Measurements from ENCODE around the gene ZNF138.

The ZNF138 gene

DNA sequence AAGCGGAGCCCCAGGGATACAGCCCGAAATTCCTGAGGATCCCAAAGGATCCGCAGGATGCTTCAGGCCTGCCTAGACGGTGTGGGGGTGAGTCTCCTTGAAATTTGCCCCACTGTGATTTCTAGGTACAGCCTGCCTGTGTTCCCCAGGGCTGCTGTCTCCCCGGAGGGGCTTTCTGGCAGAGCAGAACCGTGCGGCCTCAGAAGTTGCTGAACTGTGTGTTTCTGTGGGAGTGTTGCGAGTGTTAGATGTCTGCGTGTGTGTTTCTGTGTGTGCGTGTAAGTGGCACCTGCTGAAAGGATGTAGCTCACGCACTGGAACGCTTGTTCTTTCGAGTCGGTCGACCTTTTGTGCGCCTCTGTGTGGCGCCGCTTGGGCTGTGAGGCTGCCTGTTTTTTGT lies 81.0 kb downstream of the ZNF138 start:
- DNase-seq (ENCODE audit: low read depth in 2 of 2) = no peak

DNA sequence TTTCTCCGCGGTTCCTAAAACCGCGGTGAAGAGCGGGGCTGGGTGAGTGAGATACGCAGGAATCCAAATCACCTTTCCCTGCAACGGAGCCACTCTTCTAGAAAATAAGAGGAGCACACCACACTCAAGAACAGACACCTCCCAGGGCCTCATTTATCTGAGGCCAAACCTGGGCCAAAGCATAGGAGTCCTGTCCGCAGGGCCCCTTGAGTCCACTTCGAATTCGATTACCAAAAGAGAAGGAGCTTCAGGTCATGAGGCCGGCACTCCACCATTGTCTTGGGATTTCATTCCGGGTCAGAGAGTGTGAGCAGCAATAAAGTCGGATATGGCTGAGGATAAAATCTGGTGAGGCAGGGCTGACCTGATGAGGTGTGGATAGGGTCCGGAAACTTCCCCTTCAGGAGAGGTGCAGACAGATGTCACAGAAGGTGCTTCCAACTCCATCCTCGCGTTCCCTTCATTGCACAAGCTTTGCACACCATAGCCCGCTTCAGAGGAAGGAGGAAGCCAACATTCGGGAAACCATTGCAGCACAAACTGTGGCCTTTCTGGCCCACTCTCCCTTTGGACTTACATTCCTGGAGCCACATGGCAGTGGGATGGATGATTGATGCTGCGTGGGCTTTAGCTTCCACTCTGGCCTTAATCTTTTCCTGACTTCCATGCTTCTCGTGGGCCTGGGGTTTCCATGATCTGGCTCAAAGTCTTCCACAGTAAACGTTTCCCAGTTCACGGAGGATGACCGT lies 81.6 kb downstream of the ZNF138 start:
- DNase-seq (ENCODE audit: low read depth in 2 of 2) = no peak

DNA sequence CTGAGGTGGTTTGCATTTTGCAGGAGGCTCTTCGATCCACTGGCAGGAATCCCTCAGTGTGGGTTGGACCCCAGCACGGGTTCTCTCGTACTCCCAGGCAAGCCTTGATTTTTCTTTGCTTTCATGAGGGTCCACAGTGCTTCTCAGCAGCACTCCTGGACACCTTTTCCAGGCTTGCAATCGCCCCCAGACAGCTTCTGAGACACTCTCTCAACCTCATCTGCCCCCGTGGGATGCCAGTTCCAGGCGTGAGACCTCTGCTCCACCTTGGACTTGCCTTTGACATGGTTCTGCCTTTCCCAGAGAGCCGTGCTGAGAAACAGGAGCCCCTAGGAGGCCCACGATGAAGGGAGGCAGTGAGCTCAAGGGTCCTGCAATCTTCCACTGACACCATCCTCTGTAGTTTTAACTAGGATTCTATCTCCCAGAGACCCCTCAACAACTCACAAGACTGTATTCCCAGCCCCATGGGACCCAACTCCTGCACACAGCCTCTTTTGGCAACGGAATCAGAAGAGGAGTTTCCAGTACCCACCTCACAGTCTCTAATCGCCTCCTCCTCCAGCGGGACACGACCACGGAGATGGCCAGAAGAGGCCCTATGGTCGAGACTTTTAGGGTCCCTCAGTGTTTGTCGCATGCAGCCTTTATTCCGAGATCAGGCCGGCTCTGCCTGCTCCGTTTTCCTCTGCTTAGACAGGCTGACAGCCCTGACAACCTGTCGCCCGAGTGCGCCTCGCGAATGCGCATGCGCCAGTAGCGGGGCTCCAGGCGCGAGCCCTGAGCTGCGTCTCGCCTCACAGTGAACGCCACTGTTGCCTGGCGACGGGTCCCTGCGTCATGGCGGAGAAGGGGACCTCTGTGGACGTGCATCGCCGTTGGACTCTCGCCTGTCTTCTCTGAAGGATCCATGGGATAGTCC lies 82.8 kb downstream of the ZNF138 start:
- DNase-seq (ENCODE audit: low read depth in 2 of 2) = no peak

DNA sequence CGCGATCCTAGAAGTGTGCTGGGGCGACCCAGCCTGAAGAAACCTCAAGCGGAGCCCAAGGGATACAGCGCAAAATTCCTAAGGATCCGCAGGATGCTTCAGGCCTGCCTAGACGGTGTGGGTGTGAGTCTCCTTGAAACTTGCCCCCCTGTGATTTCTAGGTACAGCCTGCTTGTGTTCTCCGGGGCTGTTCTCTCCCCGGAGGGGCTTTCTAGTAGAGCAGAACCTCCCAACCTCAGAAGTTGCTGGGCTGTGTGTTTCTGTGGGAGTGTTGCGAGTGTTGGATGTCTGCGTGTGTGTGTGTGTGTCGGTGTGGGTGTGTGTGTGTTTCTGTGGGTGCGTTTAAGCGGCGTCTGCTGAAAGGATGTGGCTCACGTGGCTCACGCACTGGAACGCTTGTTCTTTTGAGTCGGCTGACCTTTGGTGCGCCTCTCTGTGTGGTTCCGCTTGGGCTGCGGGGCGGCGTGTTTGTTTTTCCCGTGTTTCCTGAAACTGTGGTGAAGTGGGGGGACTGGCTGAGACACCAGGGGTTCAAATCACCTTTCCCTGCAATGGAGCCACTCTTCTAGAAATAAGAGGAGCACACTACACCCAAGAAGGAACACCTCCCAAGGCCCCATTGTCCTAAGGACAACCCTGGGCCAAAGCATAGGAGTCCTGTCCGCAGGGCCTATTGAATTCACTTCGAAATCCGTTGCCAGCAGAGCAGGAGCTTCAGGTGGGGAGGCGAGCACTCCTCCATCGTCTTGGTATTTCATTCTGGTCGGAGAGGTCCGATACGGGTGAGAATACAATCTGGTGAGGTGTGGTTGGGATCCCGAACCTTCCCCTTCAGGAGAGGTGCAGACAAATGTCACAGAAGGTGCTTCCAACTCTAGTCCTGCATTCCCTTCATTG lies 83.7 kb downstream of the ZNF138 start:
- DNase-seq (ENCODE audit: low read depth in 2 of 2) = no peak

DNA sequence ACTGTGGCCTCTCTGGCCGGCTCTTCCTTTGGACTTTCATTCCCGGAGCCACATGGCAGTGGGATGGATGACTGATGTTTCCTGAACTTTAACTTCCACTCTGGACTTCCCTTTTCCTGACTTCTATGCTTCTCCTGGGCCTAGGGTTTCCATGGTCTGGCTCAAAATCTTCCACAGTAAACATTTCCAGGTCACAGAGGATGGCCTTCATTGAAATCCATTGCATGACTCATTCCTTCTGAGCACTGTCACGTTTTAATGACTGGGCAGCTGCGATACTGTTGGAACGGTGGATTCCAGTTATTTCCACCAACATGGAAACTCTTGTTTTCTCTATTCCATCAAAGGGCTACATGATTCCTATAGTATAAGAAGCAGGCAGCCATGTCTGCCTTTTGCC lies 84.5 kb downstream of the ZNF138 start:
- DNase-seq (ENCODE audit: low read depth in 2 of 2) = no peak

DNA sequence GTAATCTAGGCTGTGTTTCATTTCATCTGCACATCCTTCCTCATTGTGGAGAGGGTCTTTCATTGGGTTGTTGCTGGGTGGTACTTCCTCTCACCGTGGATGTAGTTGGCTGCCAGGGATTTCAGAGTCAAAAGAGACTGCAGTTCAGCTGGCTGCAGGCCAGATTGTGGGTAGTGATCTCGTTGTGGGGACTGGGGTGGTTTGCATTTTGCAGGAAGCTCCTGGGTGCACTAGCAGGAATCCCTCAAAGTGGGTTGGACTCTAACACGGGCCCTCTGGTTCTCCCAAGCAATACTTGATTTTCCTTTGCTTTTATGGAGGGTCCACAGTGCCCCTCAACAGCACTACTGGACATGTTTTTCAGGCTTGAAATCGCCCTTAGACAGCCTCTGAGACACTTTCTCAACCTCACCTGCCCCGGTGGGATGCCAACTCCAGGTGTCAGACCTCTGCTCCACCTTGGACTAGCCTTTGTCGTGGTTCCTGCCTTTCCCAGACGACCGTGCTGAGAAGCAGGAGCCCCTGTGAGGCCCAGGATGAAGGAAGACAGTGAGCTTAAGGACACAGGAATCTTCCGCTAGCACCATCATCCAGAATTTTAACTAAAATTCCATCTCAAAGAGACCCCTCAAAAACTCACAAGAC lies 85.0 kb downstream of the ZNF138 start:
- no peak for DNase-seq (ENCODE audit: low read depth in 2 of 2)

DNA sequence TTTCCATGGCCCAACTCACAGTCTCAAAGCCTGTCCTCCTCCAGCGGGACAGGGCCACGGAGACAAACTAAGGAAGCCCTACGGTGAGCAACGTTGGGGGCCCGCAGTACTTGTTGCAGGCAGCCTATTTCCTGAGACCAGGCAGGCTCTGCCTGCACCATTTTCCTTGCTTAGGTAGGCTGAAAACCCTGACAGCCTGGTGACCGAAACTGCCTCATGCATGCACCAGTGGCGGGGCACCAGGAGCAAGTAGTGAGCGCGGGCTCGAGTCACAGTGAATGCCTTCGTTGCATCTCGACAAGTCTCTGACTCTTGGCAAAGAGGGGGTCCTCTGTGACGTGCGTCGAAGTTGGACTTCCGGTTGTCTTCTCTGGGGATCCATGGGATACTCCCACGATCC lies 85.6 kb downstream of the ZNF138 start:
- no peak for DNase-seq (ENCODE audit: low read depth in 2 of 2)

DNA sequence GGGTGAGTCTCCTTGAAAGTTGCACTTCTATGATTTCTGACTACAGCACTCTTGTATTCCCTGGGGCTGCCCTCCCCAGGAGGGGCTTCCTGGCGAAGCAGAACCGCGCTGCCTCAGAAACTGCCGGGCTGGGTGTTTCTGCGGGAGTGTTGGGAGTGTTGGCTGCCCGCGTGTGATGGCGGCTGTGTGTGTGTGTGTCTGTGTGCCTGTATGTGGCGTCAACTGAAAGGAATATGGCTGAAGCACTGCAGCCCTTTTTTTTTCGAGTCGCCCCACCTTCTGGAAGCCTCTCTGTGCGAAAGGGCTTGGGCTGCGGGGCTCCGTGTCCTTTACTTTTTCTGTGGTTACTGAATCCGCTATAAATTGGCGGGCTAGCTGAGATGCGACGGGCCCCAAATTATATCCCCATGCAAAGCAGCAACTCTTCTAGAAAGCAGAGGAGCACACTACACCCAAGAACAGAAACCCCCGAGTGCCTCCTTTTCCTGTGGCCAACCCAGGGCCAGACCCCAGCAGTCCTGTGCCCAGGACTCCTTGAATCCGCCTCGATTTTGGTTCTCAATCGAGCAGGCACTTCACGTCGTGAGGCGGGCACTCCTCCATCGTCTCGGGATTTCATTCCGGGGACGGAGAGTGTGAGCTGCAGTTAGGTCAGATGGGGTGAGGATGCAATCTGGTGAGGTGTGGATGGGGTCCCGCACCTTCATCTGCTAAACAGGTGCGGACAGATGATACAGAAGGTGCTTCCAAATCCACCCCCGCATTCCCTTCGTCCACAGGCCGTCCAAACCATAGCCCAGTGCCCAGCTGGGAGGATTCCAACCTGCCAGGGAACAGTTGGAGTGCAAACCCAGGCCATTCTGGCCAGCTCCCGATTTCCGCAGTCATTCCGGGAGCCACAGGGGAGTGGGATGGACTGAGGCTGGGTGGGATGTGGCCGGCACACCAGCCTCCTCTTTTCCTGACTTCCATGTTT lies 86.4 kb downstream of the ZNF138 start:
- DNase-seq (ENCODE audit: low read depth in 2 of 2) = no peak

DNA sequence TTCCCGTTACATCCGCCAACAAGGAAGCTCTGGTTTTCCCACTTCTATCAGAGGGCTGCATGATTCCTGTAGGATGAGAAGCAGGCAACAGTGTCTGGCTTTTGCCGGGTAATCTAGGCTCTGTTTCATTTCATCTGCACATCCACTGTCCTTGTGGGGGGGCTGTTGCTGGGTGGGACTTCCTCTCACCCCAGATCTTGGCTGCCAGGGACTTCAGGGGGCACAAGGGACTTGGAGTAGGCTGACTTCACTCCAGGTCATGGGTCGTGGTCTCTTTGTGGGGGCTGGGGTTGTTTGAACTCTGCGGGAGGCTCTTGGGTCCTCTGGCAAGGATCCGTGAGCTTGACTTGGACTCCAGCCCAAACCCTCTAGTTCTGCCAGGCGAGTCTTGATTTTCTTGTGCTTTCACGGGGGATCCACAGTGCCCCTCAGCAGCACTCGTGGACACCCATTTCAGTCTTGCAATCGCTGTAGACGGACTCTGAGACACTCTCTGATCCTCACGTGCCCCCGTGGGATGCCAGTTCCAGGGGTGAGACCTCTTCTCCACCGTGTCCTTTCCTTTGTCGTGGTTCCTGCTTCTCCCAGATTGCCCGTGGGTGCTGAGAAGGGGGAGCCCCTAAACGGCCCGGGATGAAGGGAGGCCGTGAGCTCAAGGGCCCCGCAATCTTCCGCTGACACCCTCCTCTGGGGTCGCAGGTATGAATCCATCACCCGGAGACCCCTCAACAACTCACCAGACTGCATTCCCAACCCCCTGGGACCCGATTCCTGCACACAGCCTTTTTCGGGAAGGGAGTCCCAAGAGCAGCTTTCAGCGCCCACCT lies 87.4 kb downstream of the ZNF138 start:
- no peak for DNase-seq (ENCODE audit: low read depth in 2 of 2)

DNA sequence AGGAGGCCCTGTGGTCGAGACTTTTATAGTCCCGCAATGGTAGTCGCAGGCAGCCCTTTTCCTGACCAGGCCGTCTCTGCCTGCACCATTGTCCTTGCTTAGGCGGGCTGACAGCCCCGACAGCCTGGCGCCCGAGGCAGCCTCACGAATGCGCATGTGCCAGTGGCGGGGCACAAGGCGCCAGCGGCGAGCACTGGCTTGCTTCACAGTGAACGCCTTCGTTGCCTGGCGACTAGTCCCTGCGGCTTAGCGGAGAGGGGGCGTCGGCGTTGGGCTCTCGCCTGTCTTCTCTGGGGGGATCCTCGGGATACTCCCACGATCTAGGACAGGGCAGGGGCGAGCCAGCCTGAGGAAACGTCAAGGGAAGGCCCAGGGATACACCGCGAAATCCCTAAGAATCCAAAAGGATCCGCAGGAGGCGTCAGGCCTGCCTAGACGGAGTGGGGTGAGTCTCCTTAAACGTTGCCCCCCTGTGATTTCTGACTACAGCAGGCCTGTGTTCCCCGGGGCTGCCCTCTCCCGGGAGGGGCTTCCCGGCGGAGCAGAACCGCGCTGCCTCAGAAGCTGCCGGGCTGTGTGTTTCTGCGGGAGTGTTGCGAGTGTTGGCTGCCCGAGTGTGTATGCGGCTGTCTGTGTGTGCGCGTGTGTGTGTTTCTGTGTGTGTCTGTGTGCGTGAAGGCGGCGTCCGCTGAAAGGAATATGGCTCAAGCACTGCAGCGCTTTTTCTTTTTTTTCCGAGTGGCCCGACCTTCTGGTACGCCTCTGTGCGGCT lies 88.3 kb downstream of the ZNF138 start:
- no peak for DNase-seq (ENCODE audit: low read depth in 2 of 2)
